Ovary (tissue), 9 donors: Measurements from ENCODE around the gene SLC22A2. TPM values are rescaled to one million over a fixed set of nuclear protein-coding genes. Genes with fewer than 3 reads are reported as not detected.

ENCODE experiments used
- DNase-seq, 5 donors: peaks; one replicate each; pipeline ENCODE4 v3.0.0-alpha.2; 2019 to 2020
- H3K27ac ChIP-seq, 2 donors: fragments of 200-600 bp; one replicate each; pipeline versions ENCODE4 v1.5.1 to v1.8.0; 2019 to 2022
- H3K27me3 ChIP-seq: fragments of 200-600 bp; one replicate; pipeline ENCODE4 v1.8.0; 2022
- H3K36me3 ChIP-seq: fragments of 200-600 bp; sonication (generic); one replicate; pipeline ENCODE4 v1.5.1; 2019
- H3K4me1 ChIP-seq: one replicate; pipeline ENCODE4 v1.8.1; 2013; ENCODE audit warnings: mild to moderate bottlenecking, moderate library complexity; ENCODE audit not compliant: insufficient read depth
- H3K4me3 ChIP-seq: fragments of 200-600 bp; sonication (generic); one replicate; pipeline ENCODE4 v1.5.1; 2017
- H3K9me3 ChIP-seq, 2 donors: fragments of 200-600 bp in 1 of 2; sonication (generic) in 1 of 2; one replicate each; pipeline versions ENCODE4 v1.5.1 to v1.8.1; 2013 to 2019; ENCODE audit warnings: mild to moderate bottlenecking in 1 of 2, moderate library complexity in 1 of 2
- EP300 ChIP-seq: sonication (generic); formaldehyde crosslinking; IDR thresholded peaks from one replicate; pipeline ENCODE4 v1.6.1; 2017; ENCODE audit warnings: antibody characterized with exemption
- POLR2A ChIP-seq: fragments of 450-650 bp; IDR thresholded peaks from one replicate; pipeline ENCODE4 v1.6.1; 2017; ENCODE audit warnings: antibody characterized with exemption, mild to moderate bottlenecking, moderate library complexity
- WGBS, 3 donors: extraction: QIAGEN DNeasy Blood & Tissue Kit in 1 of 3; methylation state at CpG; one replicate each; pipeline versions ENCODE4 v1.1.5 to v1.1.7; 2013 to 2017; 5-methylcytosine and 5-hydroxymethylcytosine counted together
- intact Hi-C, 4 donors: fragments of 100-400 bp; cut with DNase I; formaldehyde crosslinking; loops; one replicate each; pipeline versions ENCODE4 v1.11.0 to v1.15.1; 2022 to 2023
- polyA plus RNA-seq, 2 donors: library from polyadenylated mRNA; stranded (reverse); fragments of 200-250 nt in 1 of 2; fragments of 350-450 nt in 1 of 2; fragmentation: Illumina TruSeq in 1 of 2; extraction: RNeasy Lipid Tissue Mini Kit (QIAGEN cat#74804) in 1 of 2; gene quantifications; one replicate each; pipeline ENCODE4 v1.2.3, GENCODE V29; 2013 to 2014
- total RNA-seq, 7 donors: library from RNA; depleted of rRNA in 2 of 7; stranded (reverse); fragments of >200 nt in 2 of 7; fragmentation: NEBNext Ultra II Directional in 3 of 7; extraction: Animal tissue kit (Norgen Biotek cat#: 25700) in 3 of 7; gene quantifications; one replicate each; pipeline versions ENCODE4 v1.1.0 to v1.2.4, GENCODE V29; 2016 to 2023
- TF ChIP-seq, protein P1 (sequence below), 3 donors: fragments of 450-650 bp in 2 of 3; fragments of 200-600 bp in 1 of 3; IDR thresholded peaks; one replicate each; pipeline versions ENCODE4 v1.5.1 to v1.8.0; 2016 to 2022; ENCODE audit warnings: antibody characterized with exemption in 3 of 3, mild to moderate bottlenecking in 1 of 3
- donor health status: DM: no; HTN: no; CAD: no; lungs with moderate emphysema.
- donor health status: DM: no; HTN: no; CAD: no.
- donor health status: Bipolar disorder and iron deficiency.
- donor health status: DM: yes; HTN: yes; CAD: no.
- donor health status: DM: no; HTN: no; CAD: no.
- donor health status: DM: yes; HTN: yes; CAD: no.

SLC22A2 gene
- total and polyA plus RNA-seq, 9 donors, result 0.10 to 0.20 (median 0.16) TPM; not detected in 6

DNA sequence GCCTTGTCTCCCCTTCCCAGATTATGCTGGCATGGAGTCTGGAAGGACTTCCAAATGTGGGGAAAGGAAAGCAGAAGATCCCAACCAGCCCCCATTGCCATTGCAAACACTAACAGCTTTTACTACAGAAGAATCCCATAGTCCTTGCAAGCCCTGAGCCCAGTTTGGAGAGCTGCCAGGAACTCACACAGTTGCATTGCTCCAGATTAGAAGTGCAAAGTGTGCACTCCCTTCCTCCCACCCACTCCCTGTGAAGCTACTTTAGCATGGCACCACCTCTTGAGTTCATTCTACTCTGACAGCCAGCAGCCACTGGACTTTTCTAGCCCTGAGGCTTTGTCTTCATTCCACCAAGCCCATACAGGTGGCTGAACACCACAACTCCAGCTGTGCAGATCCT lies 67.6 kb downstream of the SLC22A2 start:
- Histone ChIP-seq H3K27ac (no peak overlapping the region), H3K27me3 (no peaks in the 10 kb centered on the region), H3K36me3 (no peaks in the 10 kb centered on the region), H3K9me3 (no peaks in the 10 kb centered on the region), H3K4me1 (no peaks in the 10 kb centered on the region), H3K4me3 (no peak overlapping the region)
- DNase-seq, result no peak
- intact Hi-C loops, result no loop called here
- TF ChIP-seq POLR2A (no peak), EP300 (no peak)
- TF ChIP-seq, protein P1, sequence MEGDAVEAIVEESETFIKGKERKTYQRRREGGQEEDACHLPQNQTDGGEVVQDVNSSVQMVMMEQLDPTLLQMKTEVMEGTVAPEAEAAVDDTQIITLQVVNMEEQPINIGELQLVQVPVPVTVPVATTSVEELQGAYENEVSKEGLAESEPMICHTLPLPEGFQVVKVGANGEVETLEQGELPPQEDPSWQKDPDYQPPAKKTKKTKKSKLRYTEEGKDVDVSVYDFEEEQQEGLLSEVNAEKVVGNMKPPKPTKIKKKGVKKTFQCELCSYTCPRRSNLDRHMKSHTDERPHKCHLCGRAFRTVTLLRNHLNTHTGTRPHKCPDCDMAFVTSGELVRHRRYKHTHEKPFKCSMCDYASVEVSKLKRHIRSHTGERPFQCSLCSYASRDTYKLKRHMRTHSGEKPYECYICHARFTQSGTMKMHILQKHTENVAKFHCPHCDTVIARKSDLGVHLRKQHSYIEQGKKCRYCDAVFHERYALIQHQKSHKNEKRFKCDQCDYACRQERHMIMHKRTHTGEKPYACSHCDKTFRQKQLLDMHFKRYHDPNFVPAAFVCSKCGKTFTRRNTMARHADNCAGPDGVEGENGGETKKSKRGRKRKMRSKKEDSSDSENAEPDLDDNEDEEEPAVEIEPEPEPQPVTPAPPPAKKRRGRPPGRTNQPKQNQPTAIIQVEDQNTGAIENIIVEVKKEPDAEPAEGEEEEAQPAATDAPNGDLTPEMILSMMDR (IDR thresholded peaks at IDR 0.05), result no peak

DNA sequence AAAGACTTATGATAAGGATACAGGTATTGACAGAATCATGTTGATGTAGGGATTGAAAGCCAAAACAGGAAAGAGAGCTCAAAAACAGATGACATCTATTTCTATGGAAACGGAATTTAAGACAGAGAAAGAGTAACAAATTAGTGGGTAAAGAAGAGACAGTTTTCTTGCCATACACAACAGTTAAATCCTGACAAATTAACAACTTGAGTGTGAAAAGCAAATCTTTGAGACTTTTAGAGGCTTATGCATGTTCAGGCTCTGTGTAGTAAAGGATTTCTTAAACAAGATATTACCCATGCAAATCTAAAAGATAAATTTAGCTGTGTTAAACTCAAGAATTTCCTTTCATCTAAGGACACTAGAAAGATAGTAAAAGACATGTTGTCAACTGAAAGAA lies 68.5 kb downstream of the SLC22A2 start:
- H3K9me3 ChIP-seq, result no peaks in the 10 kb centered on the region
- no peak for DNase-seq
- WGBS, 3 donors, result 68 to 87% (median 83%) methylated on average over 1 of the region's 1 CpG
- intact Hi-C loops, result no loop called here
- no peaks in the 10 kb centered on the region for H3K27me3 ChIP-seq
- no peak overlapping the region for H3K27ac ChIP-seq
- H3K4me1 ChIP-seq, result no peaks in the 10 kb centered on the region
- TF ChIP-seq POLR2A, result no peak
- H3K36me3 ChIP-seq, result no peaks in the 10 kb centered on the region
- no peak overlapping the region for H3K4me3 ChIP-seq

DNA sequence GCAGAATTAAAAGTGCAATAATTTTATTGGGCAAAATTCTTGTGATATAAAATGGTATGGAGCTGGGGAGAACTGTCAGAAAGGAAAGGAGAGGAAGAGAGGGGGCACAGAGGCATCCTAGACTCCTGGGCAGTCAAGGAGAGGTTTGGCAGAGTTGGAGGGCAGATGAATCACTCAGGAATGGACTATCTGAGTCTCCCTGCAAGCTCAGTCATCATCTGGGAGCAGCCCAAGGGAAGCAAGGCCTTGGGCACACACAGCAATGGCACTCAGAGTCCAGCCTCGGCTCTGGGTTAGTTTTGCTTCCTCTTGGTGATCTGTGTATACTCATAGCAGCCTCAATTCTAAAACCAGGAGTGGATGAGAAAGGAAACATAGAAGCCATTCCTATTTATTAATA lies 69.8 kb downstream of the SLC22A2 start:
- no peaks in the 10 kb centered on the region for H3K9me3 ChIP-seq
- no peaks in the 10 kb centered on the region for H3K27me3 ChIP-seq
- no peak for DNase-seq
- intact Hi-C loops, result no loop called here
- no peak overlapping the region for H3K27ac ChIP-seq
- TF ChIP-seq, protein P1 (IDR thresholded peaks at IDR 0.05), result no peak
- TF ChIP-seq POLR2A, result no peak
- TF ChIP-seq EP300, result no peak
- H3K36me3 ChIP-seq, result no peaks in the 10 kb centered on the region
- no peak overlapping the region for H3K4me3 ChIP-seq
- 63 to 81% (median 68%) methylated on average over 1 of the region's 1 CpG for WGBS, 3 donors
- no peaks in the 10 kb centered on the region for H3K4me1 ChIP-seq

DNA sequence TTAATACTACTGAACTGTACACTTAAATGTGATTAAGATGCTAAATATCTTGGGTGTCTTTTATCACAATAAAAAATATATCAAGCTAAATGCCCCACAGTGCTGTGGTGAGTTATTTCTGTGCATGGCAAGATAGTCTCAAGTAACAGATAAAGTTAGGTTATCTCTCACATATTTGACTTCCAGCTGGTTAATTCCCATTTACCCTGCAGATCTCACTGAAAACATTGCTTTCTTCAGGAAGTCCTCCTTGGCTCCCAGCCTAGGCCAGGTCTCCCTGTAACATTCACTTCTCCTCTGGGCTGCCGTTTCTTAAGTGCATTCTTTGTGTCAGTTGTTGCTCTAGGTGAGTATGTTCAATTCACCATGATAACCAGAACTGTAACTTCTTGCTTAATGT lies 77.9 kb downstream of the SLC22A2 start:
- Histone ChIP-seq H3K4me3 (no peak overlapping the region), H3K27ac (no peak overlapping the region), H3K9me3 (no peaks in the 10 kb centered on the region), H3K27me3 (no peaks in the 10 kb centered on the region), H3K36me3 (no peaks in the 10 kb centered on the region), H3K4me1 (no peaks in the 10 kb centered on the region)
- 43 to 61% (median 53%) methylated on average over 1 of the region's 1 CpG for WGBS, 3 donors
- intact Hi-C loops, result no loop called here
- DNase-seq, result no peak
- TF ChIP-seq POLR2A, result no peak
- TF ChIP-seq, protein P1 (IDR thresholded peaks at IDR 0.05), result no peak
- no peak for TF ChIP-seq EP300

DNA sequence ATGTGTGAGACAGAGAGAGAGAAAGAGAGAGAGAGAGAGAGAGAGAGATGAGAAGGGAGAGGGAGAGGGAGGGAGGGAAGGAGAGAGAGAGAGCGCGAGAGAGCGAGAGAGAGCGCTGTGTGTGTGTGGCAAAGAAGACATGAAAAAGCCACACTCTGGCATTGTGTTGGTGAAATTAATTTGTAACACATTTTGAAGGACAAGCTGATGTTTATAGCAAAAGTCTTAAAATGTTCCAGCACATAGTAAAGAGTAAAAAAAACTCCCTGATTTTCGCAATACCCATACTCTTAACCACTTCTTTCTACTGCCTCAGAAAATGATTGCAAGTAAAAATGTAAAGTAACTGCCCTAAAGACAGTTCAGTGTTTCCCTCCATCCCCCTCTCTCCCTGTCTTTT lies 80.3 kb downstream of the SLC22A2 start:
- H3K4me1 ChIP-seq, result no peaks in the 10 kb centered on the region
- TF ChIP-seq EP300, result no peak
- no peak for TF ChIP-seq POLR2A
- TF ChIP-seq, protein P1 (IDR thresholded peaks at IDR 0.05), result no peak
- 44 to 73% (median 50%) methylated on average over 5 of the region's 5 CpGs for WGBS, 3 donors
- intact Hi-C loops, result no loop called here
- no peak overlapping the region for H3K27ac ChIP-seq
- H3K9me3 ChIP-seq, result no peaks in the 10 kb centered on the region
- H3K27me3 ChIP-seq, result no peaks in the 10 kb centered on the region
- no peak for DNase-seq
- H3K4me3 ChIP-seq, result no peak overlapping the region
- H3K36me3 ChIP-seq, result no peaks in the 10 kb centered on the region
